ENCODE measurements around the gene NEIL3.

NEIL3 gene

DNA sequence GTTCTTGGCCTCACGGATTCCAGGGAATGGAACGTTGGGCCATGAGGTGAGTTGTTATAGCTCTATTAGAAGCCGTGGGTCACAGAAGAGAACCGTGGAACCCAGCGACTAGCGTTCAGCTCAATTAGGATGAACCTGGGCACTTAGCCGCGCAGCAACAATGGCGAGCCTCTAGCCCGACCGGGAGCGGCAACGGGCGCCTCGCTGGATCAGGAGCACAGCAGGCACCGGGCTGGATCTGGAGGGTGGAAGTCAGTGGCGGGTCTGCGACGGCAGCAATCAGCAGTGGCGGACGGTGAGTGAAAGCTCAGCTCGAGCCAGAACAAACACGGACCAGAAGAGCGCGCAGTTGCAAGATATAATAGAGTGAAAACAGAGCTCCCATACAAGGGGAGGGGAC lies 98.3 kb downstream of the NEIL3 start:
- DNase-seq (ENCODE audit: low read depth in 2 of 3, low spot score in 1 of 3), result no peak

- no peak for DNase-seq (ENCODE audit: low read depth in 2 of 3, low spot score in 1 of 3)
These were observed 100.9 kb downstream of the NEIL3 start for GRCh38 chr4:177410566-177410965.

DNA sequence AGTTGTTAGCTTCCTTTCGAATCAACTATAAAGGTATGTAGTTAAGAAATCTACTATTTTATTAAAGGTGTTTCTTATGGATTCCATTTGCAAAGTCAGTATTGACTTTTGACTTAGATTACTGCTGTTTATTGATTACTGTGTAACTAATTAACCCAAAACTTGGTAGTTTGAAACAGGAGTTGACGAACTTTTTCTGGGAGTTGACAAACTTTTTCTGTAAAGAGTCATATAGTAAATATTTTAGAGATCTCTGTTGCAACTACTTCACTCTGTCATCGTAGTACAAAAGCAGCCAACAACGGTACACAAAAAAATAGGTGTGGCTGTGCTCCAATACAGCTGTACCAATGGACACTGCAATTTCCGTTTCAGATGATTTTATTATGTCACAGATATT lies 102.3 kb downstream of the NEIL3 start:
- DNase-seq (ENCODE audit: low read depth in 2 of 3, low spot score in 1 of 3), result no peak
